ENCODE measurements around the gene TTC34.

TTC34 gene

DNA sequence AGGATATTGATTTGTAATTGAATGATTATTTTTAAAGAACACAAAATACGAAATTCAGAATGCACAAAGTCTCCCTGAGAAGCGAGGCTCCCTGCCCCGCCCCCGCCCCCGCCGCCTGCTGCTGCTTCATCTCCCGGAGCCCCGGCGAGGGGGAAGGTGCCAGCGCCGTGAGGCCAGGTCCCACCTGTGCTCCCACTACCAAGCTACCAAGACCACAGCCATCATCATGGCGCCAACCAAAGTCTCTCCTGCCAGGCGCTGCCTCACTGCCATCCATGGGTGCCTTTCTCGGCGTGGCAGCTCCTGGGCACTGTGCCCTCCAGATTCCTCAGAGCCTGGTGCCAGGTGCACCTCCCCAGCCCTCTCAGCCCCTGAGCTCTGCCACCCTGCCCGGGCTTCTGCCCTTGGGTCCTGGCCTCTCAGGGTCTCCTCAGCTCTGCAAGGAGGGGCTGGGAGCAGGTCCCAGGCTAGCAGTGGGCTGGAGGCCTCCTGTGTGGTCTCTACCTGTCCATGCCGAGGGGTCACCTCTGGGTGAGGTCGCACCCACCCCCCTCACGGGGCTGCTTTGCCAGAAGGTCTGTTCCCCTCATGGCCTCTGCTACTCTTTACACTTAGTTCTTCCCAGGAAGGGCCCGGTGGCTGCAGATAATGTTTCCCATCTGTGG lies 29.4 kb upstream of the TTC34 start:
- no peak for DNase-seq (ENCODE audit: low spot score)

DNA sequence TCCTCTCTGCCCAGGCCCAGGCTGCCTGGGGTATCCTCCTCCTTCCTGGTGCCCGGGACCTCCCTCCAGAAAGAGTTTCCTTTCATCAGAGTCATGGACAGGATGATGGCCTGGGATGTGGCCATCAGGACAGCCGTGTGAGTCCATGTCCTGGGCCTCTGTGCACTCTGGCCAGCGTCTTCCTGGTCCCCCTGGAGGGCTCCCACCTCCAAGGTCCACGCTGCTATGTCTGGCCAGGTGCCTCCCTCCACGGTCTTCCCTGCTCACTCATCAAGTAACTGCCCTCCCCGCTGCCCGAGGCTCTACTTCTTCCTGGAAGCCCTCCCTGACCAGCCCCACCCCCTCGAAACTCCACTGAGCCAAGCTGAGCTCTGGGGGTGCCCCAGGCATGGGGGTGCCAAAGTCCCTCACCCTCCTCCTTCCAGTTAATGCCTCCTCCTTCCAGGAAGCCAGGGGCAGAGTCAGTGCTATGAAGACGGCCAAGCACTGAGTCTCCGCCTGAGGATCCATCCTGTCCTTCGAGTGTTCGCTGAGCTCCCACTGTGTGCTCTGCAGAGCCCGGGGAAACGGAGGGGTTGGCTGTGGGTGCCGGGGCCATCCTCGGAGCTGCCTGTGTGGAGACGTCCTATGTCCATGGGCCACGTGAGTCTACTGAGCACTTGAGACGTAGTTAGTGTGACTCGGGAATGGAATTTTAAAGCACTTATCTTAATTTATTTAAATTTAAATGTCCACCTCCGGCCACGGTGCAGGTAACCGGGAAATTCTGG lies 28.5 kb upstream of the TTC34 start:
- DNase-seq (ENCODE audit: low spot score) = no peak

DNA sequence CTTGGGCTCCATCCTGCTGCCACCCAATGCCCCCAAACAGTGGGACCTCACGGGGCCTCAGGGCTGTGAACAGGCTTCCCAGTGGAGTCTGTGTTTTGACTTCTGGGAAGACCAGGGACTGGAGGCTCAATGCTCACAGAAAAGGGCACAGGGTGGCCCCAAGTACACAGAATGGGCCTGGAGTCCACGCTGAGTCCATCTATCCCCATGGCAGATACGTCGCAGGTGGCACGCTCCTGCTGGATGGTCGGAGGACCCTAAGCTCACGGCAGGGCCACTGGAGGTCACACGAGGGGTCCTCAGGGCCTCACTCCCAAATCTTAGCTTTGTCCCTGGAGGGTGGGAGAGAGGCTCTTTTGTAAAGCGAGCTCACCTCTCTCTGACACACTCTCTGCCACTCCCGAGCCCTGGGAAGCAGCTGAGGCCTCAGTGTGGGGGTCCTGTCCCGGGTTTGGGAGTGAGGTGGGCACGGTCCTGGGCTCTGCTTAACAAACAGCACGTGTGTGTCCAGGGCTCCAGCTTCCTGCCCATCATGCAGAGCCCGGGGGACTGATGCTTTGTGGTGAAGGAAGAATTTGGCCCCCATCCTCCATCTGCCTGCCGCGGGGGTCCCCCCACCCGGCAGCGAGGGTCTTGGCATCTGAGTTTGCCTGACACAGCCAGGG lies 27.2 kb upstream of the TTC34 start:
- DNase-seq (ENCODE audit: low spot score) = no peak

DNA sequence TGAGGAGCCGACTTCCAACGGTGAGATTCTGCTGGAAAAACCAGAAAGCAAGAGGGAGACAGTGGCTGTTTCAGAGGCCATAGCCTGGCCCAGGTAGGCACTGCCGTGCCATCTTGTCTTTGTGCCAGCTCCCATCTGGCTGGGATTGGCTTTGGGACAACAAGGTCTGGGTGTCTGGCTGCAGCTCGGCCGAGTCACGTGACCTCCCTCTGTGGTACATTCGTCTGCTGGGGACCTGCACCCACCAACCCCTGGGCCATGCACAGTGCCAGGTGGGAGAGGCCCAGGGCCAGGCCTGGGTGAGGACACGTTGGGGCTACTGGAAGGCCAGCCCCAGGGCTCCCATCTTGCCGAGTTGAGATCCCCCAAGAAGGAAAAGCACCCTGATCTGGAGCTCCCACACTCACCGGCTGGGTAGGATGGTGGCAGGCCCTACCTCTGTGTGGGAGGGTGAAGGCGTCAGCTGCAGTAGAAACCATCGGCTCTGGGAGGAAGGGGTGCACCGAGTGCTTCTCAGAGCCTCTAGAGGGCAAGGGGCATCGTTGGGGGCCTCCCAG lies 25.3 kb upstream of the TTC34 start:
- no peak for DNase-seq (ENCODE audit: low spot score)

- no peak for DNase-seq (ENCODE audit: low spot score)
Observed at GRCh38 chr1:2826316-2826715, 24.8 kb upstream of the TTC34 start.

GRCh38 chr1:2825487-2826189 lies 24.1 kb upstream of the TTC34 start:
- no peak for DNase-seq (ENCODE audit: low spot score)

GRCh38 chr1:2824999-2825398 lies 23.5 kb upstream of the TTC34 start:
- DNase-seq (ENCODE audit: low spot score) = no peak

- no peak for DNase-seq (ENCODE audit: low spot score)
Observed at GRCh38 chr1:2823921-2824610, 22.6 kb upstream of the TTC34 start.

DNA sequence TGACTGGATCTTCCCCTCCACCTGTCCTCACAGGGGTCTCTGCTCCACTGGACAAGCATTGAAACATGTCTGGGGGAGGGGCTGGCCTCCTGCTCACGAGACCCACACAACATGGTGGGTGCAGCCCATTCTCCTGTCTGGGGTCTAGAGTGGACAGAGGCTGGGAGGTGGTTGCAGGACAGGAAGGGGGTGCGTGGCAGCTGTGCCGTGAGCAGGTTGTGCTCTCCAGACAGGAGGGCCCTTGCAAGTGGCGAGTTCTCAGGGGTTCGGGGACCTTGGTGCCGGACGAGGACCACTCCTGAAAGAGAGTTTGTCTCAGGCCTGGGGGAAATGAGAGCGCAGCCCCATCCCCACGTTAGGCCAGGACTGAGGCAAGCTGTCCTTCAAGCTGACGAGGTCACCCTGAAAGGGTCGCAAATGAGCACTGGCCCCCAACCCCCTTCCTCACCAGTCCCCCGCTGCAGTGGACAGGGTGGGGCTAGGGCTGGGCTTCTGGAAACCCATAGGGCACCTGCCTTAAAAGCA lies 21.2 kb upstream of the TTC34 start:
- DNase-seq (ENCODE audit: low spot score) = no peak

DNA sequence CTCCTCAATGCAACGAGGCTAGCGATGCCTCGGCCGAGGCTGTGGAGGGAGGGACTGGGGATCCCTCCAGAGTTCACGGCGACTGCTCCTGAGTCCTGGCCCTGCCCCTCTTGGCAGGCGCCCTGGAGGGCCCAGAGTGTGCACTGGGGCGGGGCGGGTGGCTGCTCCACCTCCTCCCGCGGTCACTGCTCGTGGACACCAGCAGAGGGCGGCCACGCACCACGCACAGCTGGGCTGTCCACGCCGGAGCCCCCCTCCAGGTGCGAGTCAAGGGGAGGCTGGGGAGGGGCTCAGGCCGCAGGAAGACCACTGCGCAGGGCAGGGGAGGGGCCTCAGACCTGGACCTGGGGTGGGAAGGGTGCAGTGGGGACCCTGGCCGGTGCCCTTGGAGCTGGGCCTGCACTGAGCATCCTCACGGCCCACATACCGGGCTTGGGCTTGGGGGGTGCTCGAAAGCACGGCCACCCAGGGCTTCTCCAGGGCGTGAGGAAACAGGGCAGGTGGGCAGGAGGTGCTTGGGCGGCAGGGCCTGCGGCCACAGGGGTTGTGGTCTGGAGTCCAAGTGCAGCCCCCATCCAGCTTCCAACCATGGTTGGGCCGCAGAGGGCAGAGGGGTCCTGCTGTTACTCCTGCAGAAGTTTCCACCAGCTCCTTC lies 20.6 kb upstream of the TTC34 start:
- DNase-seq (ENCODE audit: low spot score) = peak; percentile 22

DNA sequence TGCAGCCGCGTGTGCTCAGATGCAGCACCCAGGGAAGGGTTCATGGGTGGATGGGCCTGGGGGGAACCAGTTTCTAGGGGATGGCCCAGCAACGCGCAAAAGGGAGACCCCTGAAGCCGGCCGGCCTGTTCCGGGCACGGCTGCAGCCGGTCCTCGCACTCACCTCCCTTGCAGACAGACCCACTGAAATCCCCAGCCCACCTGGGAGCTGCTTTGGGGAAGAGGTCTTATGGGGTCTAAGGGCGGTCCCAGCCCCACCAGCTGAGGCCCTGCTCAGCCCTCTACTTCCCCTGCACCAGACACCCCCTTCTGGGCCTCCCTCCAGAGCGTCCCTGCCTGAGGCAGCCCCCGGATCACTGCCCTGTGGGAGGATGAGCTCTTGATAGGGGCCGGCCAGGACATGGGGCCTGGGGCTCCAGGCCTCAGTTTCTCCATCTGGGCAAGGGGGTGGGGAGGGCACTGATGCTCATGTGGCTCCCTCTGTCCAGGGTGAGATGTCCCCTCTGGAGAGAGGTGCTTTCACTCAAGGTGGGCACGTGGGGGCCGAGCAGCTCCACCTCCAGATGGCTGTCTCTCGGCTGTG lies 20.0 kb upstream of the TTC34 start:
- no peak for DNase-seq (ENCODE audit: low spot score)

DNA sequence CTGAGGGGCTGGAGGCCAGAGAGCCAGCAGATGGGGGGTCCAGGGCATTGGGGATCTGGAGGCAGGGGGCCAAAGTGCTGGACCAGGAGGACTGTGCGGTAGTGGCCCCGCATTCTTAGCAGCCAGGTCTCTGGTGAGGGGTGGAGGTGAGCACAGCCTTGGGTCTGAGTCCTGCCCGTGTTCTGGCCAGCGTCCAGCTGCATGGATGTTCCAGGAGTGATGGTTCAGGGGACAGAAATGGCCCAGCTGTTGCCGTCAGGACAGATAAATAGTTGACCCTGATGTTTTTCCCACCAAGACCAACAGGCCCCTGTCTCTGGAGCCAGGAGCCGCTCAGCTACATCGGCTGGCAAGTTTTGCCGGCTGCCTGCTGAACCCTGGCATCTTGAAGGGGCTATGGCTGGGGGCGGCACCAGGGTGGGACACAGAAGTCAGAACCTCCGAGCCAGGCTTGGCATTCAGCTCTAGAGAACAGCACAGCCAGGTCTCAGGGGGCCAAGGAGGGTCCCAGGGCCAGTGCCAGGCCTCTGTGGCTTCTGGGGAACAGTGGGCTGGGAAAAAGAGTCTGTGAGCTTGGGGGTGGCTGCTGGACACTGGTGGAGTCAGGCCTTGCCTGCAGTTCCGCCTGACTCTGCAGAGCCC lies 19.4 kb upstream of the TTC34 start:
- no peak for DNase-seq (ENCODE audit: low spot score)

- DNase-seq (ENCODE audit: low spot score) = no peak
Observed at GRCh38 chr1:2819831-2820730, 18.6 kb upstream of the TTC34 start.

GRCh38 chr1:2819429-2819828 lies 17.9 kb upstream of the TTC34 start:
- no peak for DNase-seq (ENCODE audit: low spot score)

DNA sequence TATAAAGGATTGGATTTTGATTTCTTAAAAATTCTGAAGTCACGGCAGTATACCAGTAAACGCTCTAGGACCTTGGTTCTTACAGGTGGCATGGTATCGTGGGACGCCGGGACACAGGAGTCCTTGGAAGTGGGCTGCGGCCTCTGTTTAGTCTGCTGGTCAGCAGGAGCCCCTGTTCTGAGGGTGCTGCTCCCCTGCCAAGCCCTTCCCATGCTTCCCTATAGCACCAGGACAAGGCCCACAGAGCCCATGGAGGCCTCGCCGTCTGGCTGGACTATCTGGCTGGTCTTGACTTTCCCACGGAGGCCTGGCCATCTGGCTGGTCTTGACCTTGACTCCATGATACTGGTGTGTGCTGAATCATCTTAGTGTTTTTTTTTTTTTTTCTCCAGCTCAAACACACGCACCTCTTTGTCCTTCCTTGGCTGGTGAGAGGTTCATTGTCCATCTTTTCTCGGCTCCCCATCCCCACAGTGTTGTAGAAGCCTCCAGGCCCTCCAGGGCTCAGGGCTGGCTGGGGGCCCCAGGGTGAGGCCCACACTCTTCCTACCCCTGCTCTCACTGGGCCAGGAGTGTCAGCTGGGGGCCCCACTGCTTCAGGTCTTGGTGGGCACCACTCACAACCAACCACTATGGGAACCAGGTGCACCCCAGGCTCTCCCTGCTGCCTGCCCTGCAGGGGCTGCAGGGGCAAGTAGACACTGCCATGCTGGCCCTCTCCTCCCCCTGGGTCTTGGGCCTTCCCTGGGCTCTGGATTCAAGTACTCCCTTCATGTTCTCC lies 16.5 kb upstream of the TTC34 start:
- no peak for DNase-seq (ENCODE audit: low spot score)

DNA sequence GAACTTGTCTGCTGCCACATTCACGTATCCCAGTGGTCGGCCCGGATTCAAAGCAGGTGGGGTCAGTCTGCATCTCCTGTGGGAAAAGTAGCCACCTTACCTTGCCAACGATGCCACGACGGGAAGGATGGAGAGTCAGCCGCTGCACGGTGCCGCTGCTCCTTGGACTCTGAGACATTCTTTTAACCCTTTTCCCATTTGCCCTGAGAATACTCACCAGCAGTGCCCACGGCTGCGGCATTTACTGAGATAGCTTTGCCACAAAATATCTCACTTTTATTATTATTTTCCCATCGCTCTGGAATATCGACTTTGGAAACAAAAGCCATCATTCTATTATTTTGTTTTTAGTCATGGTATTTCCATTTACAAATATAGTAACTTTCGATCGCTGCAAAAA lies 15.3 kb upstream of the TTC34 start:
- DNase-seq (ENCODE audit: low spot score) = no peak

DNA sequence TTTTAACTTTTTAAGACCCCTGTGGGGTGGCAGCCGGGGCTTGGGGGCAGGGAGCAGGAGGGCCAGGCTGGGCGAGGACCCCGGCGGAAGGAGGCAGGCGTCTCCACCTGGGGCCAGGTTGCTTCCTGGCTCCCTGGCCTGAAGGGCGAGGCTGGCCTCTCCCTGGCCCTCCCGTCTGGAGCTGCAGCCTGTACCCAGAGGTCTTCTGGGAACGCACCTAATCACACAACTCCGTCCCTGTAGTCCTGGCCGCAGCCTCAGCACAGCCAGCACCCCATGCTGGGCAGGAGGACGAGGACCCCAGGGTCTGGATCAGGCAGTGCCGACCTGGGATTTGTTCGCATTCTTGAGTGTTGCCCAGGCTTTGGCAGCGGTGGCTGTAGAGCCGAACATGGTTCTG lies 14.1 kb upstream of the TTC34 start:
- no peak for DNase-seq (ENCODE audit: low spot score)

- no peak for DNase-seq (ENCODE audit: low spot score)
Observed at GRCh38 chr1:2814511-2815075, 13.1 kb upstream of the TTC34 start.

Data from CD4-positive, alpha-beta T cell treated with Interleukin-2 at 100 ng/mL for 4 hours (primary cell).